ENCODE measurements around the gene GAS2L1.

DNA sequence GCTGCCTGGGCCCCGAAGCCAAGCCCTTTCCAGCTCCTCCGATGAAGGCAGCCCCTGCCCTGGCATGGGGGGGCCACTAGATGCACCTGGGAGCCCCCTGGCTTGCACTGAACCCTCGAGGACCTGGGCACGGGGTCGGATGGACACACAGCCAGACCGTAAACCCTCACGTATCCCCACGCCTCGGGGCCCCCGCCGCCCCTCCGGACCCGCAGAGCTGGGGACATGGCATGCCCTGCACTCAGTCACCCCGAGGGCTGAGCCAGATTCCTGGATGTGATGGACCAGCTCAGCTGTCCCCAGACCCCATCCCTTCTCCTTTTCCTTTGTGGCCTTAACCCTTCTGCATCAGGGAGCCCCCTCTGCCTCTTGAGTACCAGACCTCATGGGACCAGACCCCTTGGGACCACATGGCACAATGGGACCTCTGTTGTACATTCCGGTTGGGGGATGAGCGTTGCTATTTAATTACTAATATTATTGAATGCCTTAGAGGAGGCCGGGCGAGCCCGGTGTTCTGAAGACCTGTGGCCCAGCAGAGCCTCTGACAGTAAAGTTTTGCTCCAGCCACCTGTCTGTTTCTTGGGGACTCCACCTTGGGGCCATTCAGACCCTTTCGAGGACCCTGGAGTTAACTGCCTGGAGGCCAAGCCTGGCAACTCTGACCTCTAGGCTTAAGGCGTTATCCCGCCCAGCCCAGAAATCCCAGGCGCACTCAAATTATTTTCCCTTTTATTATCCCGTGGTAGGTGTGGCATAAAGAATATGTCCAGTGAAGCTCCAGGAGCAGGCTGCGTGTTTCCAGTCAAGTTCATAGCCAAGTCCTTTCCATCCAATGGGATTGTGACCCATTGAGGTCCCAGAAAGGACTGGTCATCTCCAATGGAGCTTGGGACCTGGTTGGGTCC lies 6.0 kb downstream of the GAS2L1 start:
- TF ChIP-seq, protein P1, sequence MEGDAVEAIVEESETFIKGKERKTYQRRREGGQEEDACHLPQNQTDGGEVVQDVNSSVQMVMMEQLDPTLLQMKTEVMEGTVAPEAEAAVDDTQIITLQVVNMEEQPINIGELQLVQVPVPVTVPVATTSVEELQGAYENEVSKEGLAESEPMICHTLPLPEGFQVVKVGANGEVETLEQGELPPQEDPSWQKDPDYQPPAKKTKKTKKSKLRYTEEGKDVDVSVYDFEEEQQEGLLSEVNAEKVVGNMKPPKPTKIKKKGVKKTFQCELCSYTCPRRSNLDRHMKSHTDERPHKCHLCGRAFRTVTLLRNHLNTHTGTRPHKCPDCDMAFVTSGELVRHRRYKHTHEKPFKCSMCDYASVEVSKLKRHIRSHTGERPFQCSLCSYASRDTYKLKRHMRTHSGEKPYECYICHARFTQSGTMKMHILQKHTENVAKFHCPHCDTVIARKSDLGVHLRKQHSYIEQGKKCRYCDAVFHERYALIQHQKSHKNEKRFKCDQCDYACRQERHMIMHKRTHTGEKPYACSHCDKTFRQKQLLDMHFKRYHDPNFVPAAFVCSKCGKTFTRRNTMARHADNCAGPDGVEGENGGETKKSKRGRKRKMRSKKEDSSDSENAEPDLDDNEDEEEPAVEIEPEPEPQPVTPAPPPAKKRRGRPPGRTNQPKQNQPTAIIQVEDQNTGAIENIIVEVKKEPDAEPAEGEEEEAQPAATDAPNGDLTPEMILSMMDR (IDR thresholded peaks at IDR 0.05; ENCODE audit: insufficient read depth, low read length, poor library complexity, severe bottlenecking), result no peak
- TF ChIP-seq EZH2phosphoT487 (conservative IDR thresholded peaks at IDR 0.05; ENCODE audit: low read length), result no peak

Measured in SU-DHL-6 (cell line).